ENCODE results near the gene TSPAN9. TPM values are rescaled to one million over a fixed set of nuclear protein-coding genes. Genes with fewer than 3 reads are reported as not detected.

The TSPAN9 gene
- total and polyA plus RNA-seq, 2 experiments from 2014 or later: 6.0 to 31.5 TPM

GRCh38 chr12:3144495-3144894 lies 67.3 kb downstream of the TSPAN9 start:
- TF ChIP-seq POLR2AphosphoS5 (IDR thresholded peaks at IDR 0.05; ENCODE audit: low read depth) (no peak), ZNF462 (CRISPR knock-in tag; IDR thresholded peaks at IDR 0.05) (no peak), REST (IDR thresholded peaks at IDR 0.05; ENCODE audit: unreplicated experiment) (no peak), STAT1 (IDR thresholded peaks at IDR 0.05; ENCODE audit: unreplicated experiment) (no peak)
- Histone ChIP-seq H4K20me1 (replicated peaks; ENCODE audit: insufficient read depth) (no peaks in the 10 kb centered on the region; the same call in 1 of the 2 replicates), H3K27ac (ENCODE audit: low read depth) (no peak overlapping the region), H3K79me2 (replicated peaks; ENCODE audit: insufficient read depth) (no peaks in the 10 kb centered on the region; the same call in none of the 2 replicates), H3K9me2 (ENCODE audit: insufficient read depth) (no peaks in the 10 kb centered on the region), H3K4me1 (ENCODE audit: insufficient read depth) (peaks cover 17% of the 10 kb centered on the region; the same call in 1 of the 2 replicates), H3K27me3 (ENCODE audit: insufficient read depth) (no peaks in the 10 kb centered on the region), H3K4me2 (no peak overlapping the region), H3F3A (replicated peaks; ENCODE audit: low read depth) (no peaks in the 10 kb centered on the region), H3K4me3 (no peak overlapping the region), H3K36me3 (ENCODE audit: insufficient read depth) (no peaks in the 10 kb centered on the region), H2AFZ (no peak overlapping the region)
- H3K27ac Mint-ChIP-seq: no peak overlapping the region
- no peaks in the 10 kb centered on the region; the same call in 2 of the 3 replicates for H3K9me3 Mint-ChIP-seq
- ATAC-seq: no peak
- no peak for DNase-seq (ENCODE audit: low spot score)
- peaks cover 21% of the 10 kb centered on the region for H3K27me3 Mint-ChIP-seq (ENCODE audit: insufficient read depth, low read depth, poor library complexity)
- H3K4me3 Mint-ChIP-seq: no peak overlapping the region
- no peaks in the 10 kb centered on the region; the same call in 1 of the 3 replicates for H3K36me3 Mint-ChIP-seq (ENCODE audit: low read depth)
- peaks cover 22% of the 10 kb centered on the region for H3K4me1 Mint-ChIP-seq
